HL-60 (cell line): ENCODE measurements around the gene ING2.
"Not testable (repeated sequence)": the region's sequence is repeated elsewhere in the genome, so short reads cannot be mapped to it uniquely, and the experiment has no call there.

ENCODE experiments used
- DNase-seq, 2 experiments: peaks; one replicate each; pipeline ENCODE4 v3.0.0-alpha.2; 2010 to 2020; ENCODE audit warnings: low read depth in 1 of 2, low spot score in 1 of 2
- H3K27ac ChIP-seq: fragments of 250-450 bp; sonication (Bioruptor Pico); replicated peaks from 2 replicates; pipeline ENCODE4 v1.5.1; 2020; ENCODE audit warnings: mild to moderate bottlenecking, moderate library complexity
- H3K27me3 ChIP-seq: fragments of 250-450 bp; sonication (Bioruptor Pico); 2 replicates; pipeline ENCODE4 v1.5.1; 2021; ENCODE audit warnings: mild to moderate bottlenecking, moderate library complexity; ENCODE audit not compliant: insufficient read depth, poor library complexity, severe bottlenecking
- H3K4me3 ChIP-seq: replicated peaks from 2 replicates; pipeline ENCODE4 v1.5.1; 2011; ENCODE audit warnings: mild to moderate bottlenecking, control low read depth, low read length; ENCODE audit not compliant: insufficient read depth
- GABPA ChIP-seq: IDR thresholded peaks from 2 replicates; pipeline ENCODE4 v1.6.1; 2012; ENCODE audit warnings: low read depth
- POLR2AphosphoS5 ChIP-seq: IDR thresholded peaks from 2 replicates; pipeline ENCODE4 v1.6.1; 2012; ENCODE audit warnings: low read depth
- SPI1 ChIP-seq: IDR thresholded peaks from 2 replicates; pipeline ENCODE4 v1.6.1; 2012; ENCODE audit warnings: low read depth, mild to moderate bottlenecking, borderline replicate concordance
- TF ChIP-seq, protein P1 (sequence below): IDR thresholded peaks from 2 replicates; pipeline ENCODE4 v1.6.1; 2012; ENCODE audit warnings: low read depth; ENCODE audit not compliant: insufficient replicate concordance
- TF ChIP-seq, protein P2 (sequence below): IDR thresholded peaks from one replicate; pipeline ENCODE4 v1.5.1; 2011; ENCODE audit warnings: low read length, control low read depth, inconsistent platforms; ENCODE audit not compliant: insufficient read depth

Gene ING2

DNA sequence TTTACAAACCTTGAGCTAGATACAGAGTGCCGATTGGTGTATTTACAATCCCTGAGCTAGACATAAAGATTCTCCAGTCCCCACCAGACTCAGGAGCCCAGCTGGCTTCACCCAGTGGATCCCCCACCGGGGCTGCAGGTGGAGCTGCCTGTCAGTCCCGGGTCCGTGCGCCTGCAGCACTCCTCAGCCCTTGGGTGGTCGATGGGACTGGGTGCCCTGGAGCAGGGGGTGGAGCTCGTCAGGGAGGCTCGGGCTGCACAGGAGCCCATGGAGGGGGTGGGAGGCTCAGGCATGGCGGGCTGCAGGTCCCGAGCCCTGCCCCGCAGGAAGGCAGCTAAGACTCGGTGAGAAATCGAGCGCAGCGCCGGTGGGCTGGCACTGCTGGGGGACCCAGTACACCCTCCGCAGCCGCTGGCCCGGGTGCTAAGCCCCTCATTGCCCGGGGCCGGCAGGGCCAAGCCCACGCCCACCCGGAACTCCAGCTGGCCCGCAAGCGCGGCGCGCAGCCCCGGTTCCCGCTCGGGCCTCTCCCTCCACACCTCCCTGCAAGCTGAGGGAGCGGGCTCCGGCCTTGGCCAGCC lies 22.3 kb upstream of the ING2 start:
- H3K27ac ChIP-seq, H3K4me3 ChIP-seq, DNase-seq, H3K27me3 ChIP-seq: not testable (repeated sequence)

DNA sequence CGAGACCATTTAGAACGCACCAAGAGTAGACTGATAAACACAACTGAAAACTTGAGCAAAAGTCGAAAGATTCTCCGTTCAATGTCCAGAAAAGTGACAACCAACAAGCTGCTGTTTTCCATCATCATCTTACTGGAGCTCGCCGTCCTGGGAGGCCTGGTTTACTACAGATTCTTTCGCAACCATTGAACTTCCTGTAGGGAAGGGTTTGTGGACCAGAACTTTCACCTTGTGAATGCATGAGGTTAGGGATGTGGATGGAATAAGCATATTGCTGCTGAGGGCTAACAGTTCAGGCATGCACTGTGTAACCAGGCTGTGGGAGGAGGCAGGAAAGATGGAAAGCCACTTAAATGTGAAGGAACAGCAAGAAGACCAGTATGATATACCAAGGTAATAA lies 20.9 kb upstream of the ING2 start:
- DNase-seq: no peak
- Histone ChIP-seq H3K27ac (no peak overlapping the region), H3K27me3 (no peaks in the 10 kb centered on the region), H3K4me3 (no peak overlapping the region)
- no peak for TF ChIP-seq GABPA

DNA sequence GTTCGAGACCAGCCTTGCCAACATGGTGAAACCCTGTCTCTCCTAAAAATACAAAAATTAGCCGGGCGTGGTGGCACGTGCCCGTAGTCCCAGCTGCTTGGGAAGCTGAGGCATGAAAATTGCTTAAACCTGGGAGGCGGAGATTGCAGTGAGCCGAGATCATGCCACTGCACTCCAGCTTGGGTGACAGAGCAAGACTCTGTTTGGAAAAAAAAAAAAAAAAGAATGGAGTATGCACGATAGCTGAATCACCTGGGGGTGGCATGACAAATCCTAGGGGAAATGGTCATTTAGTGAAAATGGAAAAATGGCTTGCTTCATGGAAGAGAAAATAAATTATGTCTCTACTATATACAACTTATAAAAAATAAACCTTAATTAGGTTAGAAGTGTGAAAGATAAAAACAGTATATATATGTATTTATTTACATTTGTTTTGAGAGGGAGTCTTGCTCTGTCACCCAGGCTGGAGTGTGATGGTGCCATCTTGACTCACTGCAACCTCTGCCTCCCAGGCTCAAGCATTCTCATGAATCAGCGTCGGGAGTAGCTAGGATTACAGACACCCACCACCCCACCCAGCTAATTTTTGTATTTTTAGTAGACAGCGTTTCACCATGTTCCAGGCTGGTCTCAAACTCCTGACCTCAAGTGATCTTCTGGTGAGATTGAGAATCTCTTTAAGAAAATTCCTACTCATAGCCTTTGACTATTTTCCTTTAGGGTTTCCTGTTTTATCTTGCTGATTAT lies 19.3 kb upstream of the ING2 start:
- DNase-seq: no peak
- TF ChIP-seq GABPA (no peak), POLR2AphosphoS5 (no peak), SPI1 (no peak)
- TF ChIP-seq, protein P1, sequence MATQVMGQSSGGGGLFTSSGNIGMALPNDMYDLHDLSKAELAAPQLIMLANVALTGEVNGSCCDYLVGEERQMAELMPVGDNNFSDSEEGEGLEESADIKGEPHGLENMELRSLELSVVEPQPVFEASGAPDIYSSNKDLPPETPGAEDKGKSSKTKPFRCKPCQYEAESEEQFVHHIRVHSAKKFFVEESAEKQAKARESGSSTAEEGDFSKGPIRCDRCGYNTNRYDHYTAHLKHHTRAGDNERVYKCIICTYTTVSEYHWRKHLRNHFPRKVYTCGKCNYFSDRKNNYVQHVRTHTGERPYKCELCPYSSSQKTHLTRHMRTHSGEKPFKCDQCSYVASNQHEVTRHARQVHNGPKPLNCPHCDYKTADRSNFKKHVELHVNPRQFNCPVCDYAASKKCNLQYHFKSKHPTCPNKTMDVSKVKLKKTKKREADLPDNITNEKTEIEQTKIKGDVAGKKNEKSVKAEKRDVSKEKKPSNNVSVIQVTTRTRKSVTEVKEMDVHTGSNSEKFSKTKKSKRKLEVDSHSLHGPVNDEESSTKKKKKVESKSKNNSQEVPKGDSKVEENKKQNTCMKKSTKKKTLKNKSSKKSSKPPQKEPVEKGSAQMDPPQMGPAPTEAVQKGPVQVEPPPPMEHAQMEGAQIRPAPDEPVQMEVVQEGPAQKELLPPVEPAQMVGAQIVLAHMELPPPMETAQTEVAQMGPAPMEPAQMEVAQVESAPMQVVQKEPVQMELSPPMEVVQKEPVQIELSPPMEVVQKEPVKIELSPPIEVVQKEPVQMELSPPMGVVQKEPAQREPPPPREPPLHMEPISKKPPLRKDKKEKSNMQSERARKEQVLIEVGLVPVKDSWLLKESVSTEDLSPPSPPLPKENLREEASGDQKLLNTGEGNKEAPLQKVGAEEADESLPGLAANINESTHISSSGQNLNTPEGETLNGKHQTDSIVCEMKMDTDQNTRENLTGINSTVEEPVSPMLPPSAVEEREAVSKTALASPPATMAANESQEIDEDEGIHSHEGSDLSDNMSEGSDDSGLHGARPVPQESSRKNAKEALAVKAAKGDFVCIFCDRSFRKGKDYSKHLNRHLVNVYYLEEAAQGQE: no peak
- TF ChIP-seq, protein P2, sequence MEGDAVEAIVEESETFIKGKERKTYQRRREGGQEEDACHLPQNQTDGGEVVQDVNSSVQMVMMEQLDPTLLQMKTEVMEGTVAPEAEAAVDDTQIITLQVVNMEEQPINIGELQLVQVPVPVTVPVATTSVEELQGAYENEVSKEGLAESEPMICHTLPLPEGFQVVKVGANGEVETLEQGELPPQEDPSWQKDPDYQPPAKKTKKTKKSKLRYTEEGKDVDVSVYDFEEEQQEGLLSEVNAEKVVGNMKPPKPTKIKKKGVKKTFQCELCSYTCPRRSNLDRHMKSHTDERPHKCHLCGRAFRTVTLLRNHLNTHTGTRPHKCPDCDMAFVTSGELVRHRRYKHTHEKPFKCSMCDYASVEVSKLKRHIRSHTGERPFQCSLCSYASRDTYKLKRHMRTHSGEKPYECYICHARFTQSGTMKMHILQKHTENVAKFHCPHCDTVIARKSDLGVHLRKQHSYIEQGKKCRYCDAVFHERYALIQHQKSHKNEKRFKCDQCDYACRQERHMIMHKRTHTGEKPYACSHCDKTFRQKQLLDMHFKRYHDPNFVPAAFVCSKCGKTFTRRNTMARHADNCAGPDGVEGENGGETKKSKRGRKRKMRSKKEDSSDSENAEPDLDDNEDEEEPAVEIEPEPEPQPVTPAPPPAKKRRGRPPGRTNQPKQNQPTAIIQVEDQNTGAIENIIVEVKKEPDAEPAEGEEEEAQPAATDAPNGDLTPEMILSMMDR: no peak
- no peak overlapping the region for H3K4me3 ChIP-seq
- no peaks in the 10 kb centered on the region for H3K27me3 ChIP-seq
- H3K27ac ChIP-seq: no peak overlapping the region

DNA sequence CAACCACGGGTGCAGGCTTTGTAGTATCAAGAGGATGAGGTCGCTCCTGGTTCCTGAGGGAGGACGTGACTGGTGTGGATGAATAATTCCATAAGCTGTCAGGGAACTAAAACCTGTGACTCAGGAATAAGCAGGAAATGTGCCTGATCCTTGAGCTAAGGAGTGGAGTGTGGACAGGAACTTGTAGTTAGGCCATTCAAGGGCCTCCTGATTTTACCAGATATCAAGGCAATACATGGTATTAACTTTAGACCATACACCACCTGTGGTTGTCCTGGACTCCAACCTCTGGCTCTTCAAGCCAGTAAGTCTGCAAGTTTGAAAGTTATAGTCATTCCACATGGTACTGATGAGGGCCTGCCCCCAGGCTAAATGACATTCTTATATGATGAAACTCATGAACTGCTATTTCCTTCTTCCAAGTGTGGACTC lies 12.1 kb upstream of the ING2 start:
- DNase-seq: no peak
- Histone ChIP-seq H3K27ac (no peak overlapping the region), H3K4me3 (no peak overlapping the region), H3K27me3 (no peaks in the 10 kb centered on the region)
- no peak for TF ChIP-seq GABPA

DNA sequence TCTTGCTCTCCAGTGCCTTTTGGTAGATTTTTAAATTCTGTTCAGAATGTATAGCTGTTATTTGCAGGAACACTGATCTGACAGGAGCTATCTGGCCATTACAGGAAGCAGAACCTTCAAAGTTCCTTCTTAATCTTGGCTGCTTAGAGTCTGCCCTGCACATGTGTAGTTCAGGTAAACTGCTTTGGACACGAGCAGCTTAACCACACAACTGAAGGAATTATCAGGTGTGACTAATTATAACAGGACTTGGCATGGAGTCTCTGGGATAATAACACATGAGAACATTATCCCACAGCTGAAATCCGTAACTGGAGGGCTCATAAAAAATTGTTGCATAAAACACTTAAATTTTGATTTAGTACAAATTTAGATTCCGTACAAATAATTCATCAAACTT lies 11.6 kb upstream of the ING2 start:
- Histone ChIP-seq H3K27ac (no peak overlapping the region), H3K27me3 (no peaks in the 10 kb centered on the region), H3K4me3 (no peak overlapping the region)
- TF ChIP-seq POLR2AphosphoS5: no peak
- TF ChIP-seq, protein P2: no peak
- TF ChIP-seq, protein P1: no peak
- TF ChIP-seq SPI1: no peak
- no peak for TF ChIP-seq GABPA
- no peak for DNase-seq
